NCI-H748 (cell line): ENCODE measurements around the gene WDR62.

Experiments
- DNase-seq: peaks from one replicate; lab custom pipeline; 2025; ENCODE audit not compliant: unreplicated experiment; lab: John Stamatoyannopoulos, UW

WDR62 gene

DNA sequence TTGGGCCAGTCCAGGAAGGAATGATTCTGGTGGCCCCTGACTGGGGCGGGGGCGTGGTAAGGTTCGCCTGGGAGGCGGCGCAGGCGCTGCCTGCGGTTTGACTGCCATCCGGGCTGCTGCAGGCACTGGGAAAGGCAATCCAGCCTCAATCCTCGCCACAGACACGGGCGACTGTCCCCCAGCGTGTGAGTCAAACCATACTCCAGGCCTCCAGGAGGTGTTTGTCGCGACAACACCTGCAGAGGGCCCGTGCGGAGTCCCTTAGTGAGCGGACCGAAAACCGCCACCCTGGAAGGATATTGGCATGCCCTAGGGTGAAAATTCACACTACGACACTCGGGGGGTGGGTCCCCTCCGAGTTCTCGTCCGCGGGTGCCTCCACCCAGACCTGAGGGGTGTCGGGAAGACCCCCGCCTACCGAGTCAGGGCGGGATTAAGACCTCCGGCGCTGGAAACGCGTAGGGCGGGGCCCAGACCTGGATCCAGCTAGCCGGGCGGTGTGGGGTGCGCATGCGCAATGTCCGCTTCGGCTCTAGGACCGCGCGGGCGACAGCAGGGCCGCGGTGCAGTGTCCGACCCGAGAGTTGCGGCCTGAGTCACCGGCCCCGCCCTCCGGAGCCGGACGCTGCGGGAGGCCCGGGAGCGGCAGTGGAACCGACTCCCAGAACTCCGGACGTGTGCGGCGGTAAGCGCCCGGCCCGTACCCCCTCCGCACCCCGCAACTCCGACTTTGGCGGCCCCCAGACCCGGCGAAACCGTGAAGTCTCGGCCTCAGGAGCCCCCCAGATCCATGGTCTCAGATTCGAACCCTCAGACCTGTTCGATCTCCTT, 85.0 kb downstream of the WDR62 start, which contains the start of gene CAPNS1:
Gene CAPNS1 (plus strand): TSS at position 594 of the 831 bp plus-strand sequence. CDS start 946 bp downstream, outside the sequence.
- DNase-seq = peak; percentile 98

GRCh38 chr19:36140304-36141038, 85.8 kb downstream of the WDR62 start:
- DNase-seq = peak; percentile 96

DNA sequence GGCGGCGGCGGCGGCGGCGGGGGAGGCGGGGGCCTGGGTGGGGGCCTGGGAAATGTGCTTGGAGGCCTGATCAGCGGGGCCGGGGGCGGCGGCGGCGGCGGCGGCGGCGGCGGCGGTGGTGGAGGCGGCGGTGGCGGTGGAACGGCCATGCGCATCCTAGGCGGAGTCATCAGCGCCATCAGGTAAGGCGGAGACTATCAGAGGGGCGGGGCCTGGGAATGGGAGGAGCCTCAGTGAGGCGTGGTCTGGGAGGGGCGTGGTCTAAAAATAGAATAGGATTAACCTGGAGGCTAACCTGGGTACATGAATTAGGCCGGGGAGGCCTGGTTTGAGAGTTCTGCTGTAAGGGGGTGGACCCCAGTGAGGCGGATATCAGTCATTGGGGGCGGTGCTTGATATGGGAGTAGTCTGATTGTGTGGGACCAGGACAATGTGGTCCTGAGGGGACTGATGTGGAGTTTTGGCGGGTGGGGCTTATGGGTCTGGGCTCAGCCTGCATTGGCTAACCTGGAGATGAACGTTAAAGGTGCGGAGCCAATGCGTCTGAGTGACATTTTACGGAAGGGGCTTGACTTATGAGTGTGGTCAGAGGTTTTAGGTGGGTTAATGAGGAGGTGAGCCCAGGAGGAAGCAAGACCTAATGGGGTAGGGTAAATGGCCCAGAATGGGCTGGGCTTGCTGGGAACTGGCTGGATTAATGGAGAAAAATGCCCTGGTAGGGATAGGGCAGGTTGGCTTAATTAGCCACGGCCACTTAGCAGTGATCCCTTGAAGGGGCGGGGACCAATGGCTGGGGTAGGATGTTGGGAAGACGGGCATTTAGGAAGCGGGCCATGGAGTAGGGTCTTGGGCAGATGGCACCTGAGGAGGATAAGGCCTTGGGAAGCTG, 86.6 kb downstream of the WDR62 start:
- peak; percentile 92 for DNase-seq

DNA sequence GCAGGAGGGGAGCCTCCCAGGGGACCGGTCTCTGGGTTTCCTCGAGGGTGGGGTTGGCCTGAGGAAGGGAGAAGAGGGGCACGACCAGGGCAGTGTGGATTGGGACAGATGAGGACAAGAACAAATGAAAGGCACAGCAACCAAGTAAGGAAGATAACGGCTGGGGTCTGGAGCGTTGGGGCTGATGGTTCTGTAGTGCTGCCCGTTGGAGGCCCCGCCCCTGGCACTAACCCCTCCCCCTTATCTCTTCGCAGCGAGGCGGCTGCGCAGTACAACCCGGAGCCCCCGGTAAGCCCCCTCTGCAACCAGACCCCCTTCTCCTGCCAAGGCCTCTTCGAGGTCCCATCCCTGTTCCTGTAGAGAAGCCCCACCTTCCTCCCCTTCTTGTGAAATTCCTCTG, 87.3 kb downstream of the WDR62 start:
- no peak for DNase-seq

DNA sequence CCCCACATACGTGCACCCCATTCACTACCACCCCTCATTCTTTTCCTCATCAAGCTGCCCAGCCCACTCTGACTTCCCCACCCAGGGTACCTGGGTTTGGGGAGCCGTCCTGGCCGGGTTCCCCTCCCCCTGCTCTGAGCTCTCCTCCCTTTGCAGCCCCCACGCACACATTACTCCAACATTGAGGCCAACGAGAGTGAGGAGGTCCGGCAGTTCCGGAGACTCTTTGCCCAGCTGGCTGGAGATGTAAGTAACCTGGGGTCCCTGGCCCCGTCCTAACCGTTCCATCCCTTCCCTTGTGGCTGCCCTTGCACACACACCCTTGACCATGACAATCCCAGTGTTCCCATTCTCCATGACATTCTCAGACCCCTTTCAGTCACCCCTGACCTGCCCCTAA, 87.8 kb downstream of the WDR62 start:
- DNase-seq = no peak

- DNase-seq = no peak
Measured at GRCh38 chr19:36144624-36145023, 89.9 kb downstream of the WDR62 start.

- DNase-seq = no peak
Measured at GRCh38 chr19:36149673-36150406, 95.1 kb downstream of the WDR62 start.

DNA sequence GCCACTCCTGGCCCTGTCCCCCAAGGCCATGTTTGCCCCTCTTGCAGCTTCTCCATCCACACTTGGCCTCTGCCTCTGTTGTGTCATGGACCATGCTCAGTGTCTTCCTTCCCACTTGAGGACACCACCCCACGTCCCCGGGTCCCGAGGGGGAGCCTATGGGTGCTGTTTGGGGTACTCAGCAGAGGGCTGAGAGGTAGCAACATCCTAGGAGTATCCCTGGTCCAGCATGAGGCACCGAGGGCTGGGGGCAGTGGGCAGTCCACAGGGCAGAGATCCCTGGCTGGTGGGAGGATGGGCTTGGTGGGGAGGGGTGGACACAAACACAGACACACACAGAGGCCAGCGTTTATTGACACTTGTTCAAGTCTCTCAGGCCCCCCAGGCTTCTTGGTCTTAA, 95.9 kb downstream of the WDR62 start:
- DNase-seq = no peak

DNA sequence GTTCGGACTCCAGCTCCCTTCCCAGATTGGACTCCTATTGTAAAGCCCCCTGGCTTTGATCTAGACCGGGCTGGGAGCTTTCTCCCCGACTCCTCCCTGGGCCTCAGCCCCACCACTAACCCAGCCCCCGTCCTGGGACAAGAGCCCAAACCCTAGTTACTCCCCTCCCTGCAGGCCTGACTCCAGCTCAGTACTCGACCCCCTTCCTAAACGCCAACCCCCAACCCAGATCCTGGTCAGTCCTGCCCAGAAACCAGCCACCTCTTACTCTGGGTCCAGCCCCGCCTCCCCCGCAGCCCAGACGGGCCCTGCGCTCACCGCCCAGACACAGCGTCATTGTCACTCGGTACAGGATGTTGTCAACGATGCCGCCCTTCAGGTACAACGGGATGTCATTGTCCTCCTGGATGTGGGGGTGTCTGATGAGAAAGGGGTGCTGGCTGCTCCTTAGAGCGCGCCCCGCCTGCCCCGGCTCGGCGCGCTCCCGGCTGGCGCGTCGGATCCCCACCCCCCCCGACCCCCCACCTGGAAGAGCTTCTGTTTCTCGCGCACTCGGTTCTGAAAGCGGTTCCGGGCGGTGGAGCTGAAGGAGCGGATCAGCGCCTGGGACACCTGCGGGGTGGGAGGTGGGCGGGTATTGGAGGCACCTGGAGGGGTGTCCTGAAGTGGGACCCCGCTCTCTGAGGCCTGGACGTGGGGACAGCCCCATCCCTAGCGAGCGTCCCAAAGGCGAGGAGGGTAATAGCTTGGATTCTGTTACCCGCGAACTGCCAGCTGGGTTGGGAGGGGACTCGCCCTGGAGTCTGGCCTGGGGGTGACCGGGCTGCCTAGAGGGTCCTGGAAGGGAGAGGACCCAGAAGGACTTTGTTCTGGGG, 96.7 kb downstream of the WDR62 start:
- no peak for DNase-seq

DNA sequence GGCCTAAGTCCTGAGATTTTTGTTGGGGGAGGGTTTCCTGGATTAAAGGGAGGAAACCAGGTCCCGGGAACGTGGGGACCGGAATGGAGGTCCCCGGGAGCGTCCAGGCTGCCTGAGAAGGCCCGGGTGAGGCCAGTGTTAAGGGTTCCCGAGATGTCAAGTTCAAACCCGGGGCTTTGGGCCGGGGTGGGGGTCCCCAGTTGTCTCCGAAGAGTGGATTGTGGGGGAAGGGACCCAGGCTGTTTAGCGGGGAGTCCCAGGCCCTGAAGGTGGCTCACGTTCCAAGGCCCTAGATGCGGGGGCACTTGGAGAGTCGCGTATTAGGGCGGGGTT, 97.3 kb downstream of the WDR62 start:
- DNase-seq = no peak

DNA sequence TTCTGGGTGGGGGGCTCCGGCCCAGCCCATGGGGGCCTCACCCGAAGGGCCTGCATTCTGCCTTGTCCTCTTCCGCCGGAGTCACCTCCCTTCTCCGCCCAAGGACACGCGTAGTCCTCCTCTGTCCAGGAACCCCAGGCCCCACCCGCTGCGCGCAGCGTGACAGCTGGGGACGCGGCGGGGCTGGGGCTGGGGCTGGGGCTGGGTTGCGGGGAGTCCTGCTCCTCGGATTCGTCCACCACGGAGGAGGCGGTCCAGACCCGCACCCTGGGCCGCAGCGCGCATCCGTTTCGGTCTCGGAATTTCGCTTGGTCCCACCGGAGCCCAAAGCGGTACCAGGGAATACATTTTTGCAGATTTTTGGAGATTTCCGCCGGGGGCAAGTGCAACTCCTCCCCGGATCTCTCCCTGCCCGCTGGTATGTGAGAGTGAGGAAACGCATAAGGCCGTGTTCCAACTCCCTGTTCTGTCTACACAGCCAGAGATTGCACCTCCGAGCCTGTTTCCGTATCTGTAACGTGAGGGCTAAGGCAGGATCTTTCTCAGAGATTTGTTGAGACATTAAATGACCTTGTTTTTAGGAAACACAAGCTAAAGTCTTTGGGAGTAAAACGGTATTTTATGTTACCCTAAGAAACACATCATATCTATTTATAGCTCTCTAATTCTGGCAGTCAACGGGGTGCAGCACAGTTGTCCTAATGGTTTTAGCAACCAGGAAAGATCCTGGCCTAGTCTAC, 97.8 kb downstream of the WDR62 start, which contains the start of gene COX7A1:
Gene COX7A1 (minus strand): TSS at position 96 of the 740 bp plus-strand sequence. CDS start 40 bp downstream, at position 56.
- DNase-seq = no peak

GRCh38 chr19:36153126-36153525, 98.4 kb downstream of the WDR62 start:
- DNase-seq = no peak
